ENCODE data around the gene OR7A10. TPM values are rescaled to one million over a fixed set of nuclear protein-coding genes. Genes with fewer than 3 reads are reported as not detected.

The OR7A10 gene
- total RNA-seq, 1 experiment from 2014 or later: not detected

DNA sequence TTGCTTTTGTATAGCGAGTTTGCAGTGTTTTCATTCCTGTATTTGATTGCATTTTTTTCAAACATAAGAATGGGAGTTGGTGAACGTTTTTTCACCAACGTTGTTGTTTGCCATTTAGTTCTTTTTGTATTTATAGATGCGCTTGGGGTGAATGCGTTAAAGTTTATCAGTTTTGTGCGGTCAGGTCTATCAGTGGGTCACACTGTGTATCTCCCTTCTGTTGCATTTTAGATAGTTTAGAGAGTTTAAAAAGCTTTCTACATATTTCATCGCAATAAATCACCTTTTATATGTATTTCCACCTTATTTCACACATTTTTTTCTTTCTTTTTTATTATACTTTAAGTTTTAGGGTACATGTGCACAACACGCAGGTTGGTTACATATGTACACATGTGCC lies 30.1 kb downstream of the OR7A10 start:
- ChIA-PET POLR2A (no interaction called here), CTCF (interaction anchor here (1.0 kb wide), 1 partner anchor 245 kb away, joined by 3 read pairs; no protein-coding TSS in a partner anchor)
- DNase-seq (ENCODE audit: low spot score) (no peak), ATAC-seq (no peak)
- H3K4me1 Mint-ChIP-seq: no peaks in the 10 kb centered on the region
- no peak overlapping the region for H3K27ac Mint-ChIP-seq
- H3K27me3 Mint-ChIP-seq (ENCODE audit: low read depth): no peaks in the 10 kb centered on the region; the same call in 1 of the 2 replicates
- no peaks in the 10 kb centered on the region for H3K36me3 Mint-ChIP-seq
- peaks cover 11% of the 10 kb centered on the region; the same call in 1 of the 2 replicates for H3K9me3 Mint-ChIP-seq
- no peak for TF ChIP-seq GTF2I (CRISPR knock-in tag; conservative IDR thresholded peaks at IDR 0.05)
- no peak for TF ChIP-seq HMGA2 (CRISPR knock-in tag; IDR thresholded peaks at IDR 0.05)
- TF ChIP-seq, protein P1, sequence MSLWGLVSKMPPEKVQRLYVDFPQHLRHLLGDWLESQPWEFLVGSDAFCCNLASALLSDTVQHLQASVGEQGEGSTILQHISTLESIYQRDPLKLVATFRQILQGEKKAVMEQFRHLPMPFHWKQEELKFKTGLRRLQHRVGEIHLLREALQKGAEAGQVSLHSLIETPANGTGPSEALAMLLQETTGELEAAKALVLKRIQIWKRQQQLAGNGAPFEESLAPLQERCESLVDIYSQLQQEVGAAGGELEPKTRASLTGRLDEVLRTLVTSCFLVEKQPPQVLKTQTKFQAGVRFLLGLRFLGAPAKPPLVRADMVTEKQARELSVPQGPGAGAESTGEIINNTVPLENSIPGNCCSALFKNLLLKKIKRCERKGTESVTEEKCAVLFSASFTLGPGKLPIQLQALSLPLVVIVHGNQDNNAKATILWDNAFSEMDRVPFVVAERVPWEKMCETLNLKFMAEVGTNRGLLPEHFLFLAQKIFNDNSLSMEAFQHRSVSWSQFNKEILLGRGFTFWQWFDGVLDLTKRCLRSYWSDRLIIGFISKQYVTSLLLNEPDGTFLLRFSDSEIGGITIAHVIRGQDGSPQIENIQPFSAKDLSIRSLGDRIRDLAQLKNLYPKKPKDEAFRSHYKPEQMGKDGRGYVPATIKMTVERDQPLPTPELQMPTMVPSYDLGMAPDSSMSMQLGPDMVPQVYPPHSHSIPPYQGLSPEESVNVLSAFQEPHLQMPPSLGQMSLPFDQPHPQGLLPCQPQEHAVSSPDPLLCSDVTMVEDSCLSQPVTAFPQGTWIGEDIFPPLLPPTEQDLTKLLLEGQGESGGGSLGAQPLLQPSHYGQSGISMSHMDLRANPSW (CRISPR knock-in tag; conservative IDR thresholded peaks at IDR 0.05; ENCODE audit: low read depth): no peak
- no peak for TF ChIP-seq FOXJ3 (CRISPR knock-in tag; IDR thresholded peaks at IDR 0.05; ENCODE audit: borderline replicate concordance)
- TF ChIP-seq ZNF671 (CRISPR knock-in tag; IDR thresholded peaks at IDR 0.05): no peak
- no peak for TF ChIP-seq ZNF138 (CRISPR knock-in tag; conservative IDR thresholded peaks at IDR 0.05)
- TF ChIP-seq, protein P2, sequence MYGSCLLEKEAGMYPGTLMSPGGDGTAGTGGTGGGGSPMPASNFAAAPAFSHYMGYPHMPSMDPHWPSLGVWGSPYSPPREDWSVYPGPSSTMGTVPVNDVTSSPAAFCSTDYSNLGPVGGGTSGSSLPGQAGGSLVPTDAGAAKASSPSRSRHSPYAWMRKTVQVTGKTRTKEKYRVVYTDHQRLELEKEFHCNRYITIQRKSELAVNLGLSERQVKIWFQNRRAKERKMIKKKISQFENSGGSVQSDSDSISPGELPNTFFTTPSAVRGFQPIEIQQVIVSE (CRISPR knock-in tag; IDR thresholded peaks at IDR 0.05; ENCODE audit: borderline replicate concordance): no peak
- no peak for TF ChIP-seq RELA (CRISPR knock-in tag; IDR thresholded peaks at IDR 0.05; ENCODE audit: borderline replicate concordance)
- TF ChIP-seq, protein P3, sequence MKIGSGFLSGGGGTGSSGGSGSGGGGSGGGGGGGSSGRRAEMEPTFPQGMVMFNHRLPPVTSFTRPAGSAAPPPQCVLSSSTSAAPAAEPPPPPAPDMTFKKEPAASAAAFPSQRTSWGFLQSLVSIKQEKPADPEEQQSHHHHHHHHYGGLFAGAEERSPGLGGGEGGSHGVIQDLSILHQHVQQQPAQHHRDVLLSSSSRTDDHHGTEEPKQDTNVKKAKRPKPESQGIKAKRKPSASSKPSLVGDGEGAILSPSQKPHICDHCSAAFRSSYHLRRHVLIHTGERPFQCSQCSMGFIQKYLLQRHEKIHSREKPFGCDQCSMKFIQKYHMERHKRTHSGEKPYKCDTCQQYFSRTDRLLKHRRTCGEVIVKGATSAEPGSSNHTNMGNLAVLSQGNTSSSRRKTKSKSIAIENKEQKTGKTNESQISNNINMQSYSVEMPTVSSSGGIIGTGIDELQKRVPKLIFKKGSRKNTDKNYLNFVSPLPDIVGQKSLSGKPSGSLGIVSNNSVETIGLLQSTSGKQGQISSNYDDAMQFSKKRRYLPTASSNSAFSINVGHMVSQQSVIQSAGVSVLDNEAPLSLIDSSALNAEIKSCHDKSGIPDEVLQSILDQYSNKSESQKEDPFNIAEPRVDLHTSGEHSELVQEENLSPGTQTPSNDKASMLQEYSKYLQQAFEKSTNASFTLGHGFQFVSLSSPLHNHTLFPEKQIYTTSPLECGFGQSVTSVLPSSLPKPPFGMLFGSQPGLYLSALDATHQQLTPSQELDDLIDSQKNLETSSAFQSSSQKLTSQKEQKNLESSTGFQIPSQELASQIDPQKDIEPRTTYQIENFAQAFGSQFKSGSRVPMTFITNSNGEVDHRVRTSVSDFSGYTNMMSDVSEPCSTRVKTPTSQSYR (CRISPR knock-in tag; IDR thresholded peaks at IDR 0.05): no peak
- TF ChIP-seq, protein P4, sequence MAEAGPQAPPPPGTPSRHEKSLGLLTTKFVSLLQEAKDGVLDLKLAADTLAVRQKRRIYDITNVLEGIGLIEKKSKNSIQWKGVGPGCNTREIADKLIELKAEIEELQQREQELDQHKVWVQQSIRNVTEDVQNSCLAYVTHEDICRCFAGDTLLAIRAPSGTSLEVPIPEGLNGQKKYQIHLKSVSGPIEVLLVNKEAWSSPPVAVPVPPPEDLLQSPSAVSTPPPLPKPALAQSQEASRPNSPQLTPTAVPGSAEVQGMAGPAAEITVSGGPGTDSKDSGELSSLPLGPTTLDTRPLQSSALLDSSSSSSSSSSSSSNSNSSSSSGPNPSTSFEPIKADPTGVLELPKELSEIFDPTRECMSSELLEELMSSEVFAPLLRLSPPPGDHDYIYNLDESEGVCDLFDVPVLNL (CRISPR knock-in tag; IDR thresholded peaks at IDR 0.05; ENCODE audit: borderline replicate concordance, low read depth): no peak
- TF ChIP-seq ELF4 (CRISPR knock-in tag; IDR thresholded peaks at IDR 0.05; ENCODE audit: low read depth): no peak
- no peak for TF ChIP-seq ATF1 (CRISPR knock-in tag; IDR thresholded peaks at IDR 0.05)
- TF ChIP-seq, protein P5, sequence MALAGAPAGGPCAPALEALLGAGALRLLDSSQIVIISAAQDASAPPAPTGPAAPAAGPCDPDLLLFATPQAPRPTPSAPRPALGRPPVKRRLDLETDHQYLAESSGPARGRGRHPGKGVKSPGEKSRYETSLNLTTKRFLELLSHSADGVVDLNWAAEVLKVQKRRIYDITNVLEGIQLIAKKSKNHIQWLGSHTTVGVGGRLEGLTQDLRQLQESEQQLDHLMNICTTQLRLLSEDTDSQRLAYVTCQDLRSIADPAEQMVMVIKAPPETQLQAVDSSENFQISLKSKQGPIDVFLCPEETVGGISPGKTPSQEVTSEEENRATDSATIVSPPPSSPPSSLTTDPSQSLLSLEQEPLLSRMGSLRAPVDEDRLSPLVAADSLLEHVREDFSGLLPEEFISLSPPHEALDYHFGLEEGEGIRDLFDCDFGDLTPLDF (CRISPR knock-in tag; IDR thresholded peaks at IDR 0.05): no peak
- TF ChIP-seq CREM (CRISPR knock-in tag; IDR thresholded peaks at IDR 0.05): no peak
- no peak overlapping the region for H3K4me3 Mint-ChIP-seq

DNA sequence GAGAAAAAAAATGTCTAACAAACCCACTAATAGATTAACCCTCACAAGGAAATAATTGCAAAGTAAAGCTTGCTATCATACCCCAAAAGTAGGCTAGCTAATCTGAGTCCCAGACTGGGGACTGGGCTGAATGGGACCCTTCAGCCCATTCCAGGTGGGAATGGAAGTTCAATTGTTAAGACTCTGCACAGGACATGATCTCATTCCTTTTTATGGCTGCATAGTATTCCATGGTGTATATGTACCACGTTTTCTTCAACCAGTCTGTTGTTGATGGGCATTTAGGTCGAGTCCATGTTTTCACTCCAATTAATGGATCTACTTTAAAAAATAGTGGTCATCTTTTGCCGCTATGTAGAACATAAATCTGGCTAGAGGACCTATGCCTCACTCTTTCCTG lies 31.7 kb downstream of the OR7A10 start:
- Mint-ChIP-seq H3K36me3 (no peaks in the 10 kb centered on the region), H3K4me1 (no peaks in the 10 kb centered on the region), H3K4me3 (no peak overlapping the region), H3K27me3 (ENCODE audit: low read depth) (no peaks in the 10 kb centered on the region), H3K9me3 (peaks cover 11% of the 10 kb centered on the region; the same call in 1 of the 2 replicates), H3K27ac (no peak overlapping the region)
- CTCF ChIA-PET: no interaction called here
- ATAC-seq (no peak), DNase-seq (ENCODE audit: low spot score) (no peak)
- POLR2A ChIA-PET: no interaction called here
- TF ChIP-seq, protein P6, sequence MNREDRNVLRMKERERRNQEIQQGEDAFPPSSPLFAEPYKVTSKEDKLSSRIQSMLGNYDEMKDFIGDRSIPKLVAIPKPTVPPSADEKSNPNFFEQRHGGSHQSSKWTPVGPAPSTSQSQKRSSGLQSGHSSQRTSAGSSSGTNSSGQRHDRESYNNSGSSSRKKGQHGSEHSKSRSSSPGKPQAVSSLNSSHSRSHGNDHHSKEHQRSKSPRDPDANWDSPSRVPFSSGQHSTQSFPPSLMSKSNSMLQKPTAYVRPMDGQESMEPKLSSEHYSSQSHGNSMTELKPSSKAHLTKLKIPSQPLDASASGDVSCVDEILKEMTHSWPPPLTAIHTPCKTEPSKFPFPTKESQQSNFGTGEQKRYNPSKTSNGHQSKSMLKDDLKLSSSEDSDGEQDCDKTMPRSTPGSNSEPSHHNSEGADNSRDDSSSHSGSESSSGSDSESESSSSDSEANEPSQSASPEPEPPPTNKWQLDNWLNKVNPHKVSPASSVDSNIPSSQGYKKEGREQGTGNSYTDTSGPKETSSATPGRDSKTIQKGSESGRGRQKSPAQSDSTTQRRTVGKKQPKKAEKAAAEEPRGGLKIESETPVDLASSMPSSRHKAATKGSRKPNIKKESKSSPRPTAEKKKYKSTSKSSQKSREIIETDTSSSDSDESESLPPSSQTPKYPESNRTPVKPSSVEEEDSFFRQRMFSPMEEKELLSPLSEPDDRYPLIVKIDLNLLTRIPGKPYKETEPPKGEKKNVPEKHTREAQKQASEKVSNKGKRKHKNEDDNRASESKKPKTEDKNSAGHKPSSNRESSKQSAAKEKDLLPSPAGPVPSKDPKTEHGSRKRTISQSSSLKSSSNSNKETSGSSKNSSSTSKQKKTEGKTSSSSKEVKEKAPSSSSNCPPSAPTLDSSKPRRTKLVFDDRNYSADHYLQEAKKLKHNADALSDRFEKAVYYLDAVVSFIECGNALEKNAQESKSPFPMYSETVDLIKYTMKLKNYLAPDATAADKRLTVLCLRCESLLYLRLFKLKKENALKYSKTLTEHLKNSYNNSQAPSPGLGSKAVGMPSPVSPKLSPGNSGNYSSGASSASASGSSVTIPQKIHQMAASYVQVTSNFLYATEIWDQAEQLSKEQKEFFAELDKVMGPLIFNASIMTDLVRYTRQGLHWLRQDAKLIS (CRISPR knock-in tag; IDR thresholded peaks at IDR 0.05; ENCODE audit: borderline replicate concordance): no peak
- TF ChIP-seq ZBTB21 (CRISPR knock-in tag; IDR thresholded peaks at IDR 0.05; ENCODE audit: borderline replicate concordance): no peak
- TF ChIP-seq, protein P4 (CRISPR knock-in tag; IDR thresholded peaks at IDR 0.05; ENCODE audit: borderline replicate concordance, low read depth): no peak
- TF ChIP-seq SOX15 (CRISPR knock-in tag; IDR thresholded peaks at IDR 0.05): no peak
- TF ChIP-seq, protein P7, sequence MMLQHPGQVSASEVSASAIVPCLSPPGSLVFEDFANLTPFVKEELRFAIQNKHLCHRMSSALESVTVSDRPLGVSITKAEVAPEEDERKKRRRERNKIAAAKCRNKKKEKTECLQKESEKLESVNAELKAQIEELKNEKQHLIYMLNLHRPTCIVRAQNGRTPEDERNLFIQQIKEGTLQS (CRISPR knock-in tag; conservative IDR thresholded peaks at IDR 0.05): no peak
- no peak for TF ChIP-seq RELA (CRISPR knock-in tag; IDR thresholded peaks at IDR 0.05; ENCODE audit: borderline replicate concordance)
- no peak for TF ChIP-seq CBFB (CRISPR knock-in tag; IDR thresholded peaks at IDR 0.05; ENCODE audit: low read depth)
- TF ChIP-seq ZNF138 (CRISPR knock-in tag; conservative IDR thresholded peaks at IDR 0.05): no peak
- TF ChIP-seq TCF7 (CRISPR knock-in tag; IDR thresholded peaks at IDR 0.05; ENCODE audit: low read depth): no peak
- no peak for TF ChIP-seq PRRX2 (CRISPR knock-in tag; IDR thresholded peaks at IDR 0.05)
